HG03558 (cell line): ENCODE measurements around the gene MMEL1.
"Not testable (repeated sequence)": the region's sequence is repeated elsewhere in the genome, so short reads cannot be mapped to it uniquely, and the experiment has no call there.

Experiments
- ATAC-seq: cut with Tn5 transposase; IDR thresholded peaks from one replicate; pipeline ENCODE4 v1.9.1; 2021; ENCODE audit warnings: moderate number of reproducible peaks; ENCODE audit not compliant: unreplicated experiment; ENCODE audit errors: extremely low read depth

Gene MMEL1

DNA sequence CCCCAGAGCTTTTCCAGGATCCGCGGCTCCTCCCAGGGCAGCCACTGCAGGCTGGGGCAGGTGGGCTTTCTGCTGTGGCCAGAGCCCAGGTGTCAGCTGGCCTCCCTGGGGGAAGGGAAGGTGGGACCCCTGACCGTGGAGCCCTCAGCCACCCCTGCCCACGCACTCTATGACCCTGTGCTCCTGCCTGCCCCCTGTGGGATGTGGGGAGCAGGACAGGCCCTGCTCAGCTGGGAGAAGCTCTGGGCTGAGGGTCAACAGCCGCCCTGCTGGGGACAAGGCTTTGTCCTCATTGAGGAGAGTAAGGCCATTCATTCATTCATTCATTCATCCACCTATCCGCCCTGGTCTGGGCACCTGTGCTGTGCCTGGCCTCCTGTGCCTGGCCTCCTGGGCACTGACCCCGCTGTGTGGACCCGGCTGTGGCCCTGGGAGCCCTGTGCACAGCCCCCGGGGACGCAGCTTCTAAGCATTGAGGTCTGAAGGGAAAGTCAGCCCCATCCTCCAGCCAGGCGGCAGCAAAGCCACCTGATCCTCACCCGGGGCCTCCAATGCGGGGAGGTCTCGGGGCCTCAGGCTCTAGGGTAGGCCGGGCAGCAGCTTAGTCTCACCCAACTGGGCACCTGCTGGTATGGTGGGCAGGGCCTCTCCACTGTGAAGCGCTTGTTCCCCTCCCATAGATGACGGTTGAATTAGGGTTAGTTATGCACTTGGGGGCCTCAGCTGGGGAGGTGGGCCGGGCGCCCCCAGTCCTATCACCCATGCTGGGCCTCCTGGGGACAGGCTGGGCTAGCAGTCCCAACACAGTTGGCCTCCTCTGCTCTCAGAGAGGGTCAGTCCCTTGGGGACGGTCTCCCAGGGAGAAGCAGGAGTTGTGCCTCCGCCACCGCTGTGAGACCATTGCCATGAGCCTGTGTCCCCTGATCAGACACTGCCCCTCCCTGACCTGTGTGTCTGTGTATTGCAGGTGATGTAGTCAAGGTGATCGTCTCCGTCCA, 70.6 kb downstream of the MMEL1 start:
- no peak for ATAC-seq

DNA sequence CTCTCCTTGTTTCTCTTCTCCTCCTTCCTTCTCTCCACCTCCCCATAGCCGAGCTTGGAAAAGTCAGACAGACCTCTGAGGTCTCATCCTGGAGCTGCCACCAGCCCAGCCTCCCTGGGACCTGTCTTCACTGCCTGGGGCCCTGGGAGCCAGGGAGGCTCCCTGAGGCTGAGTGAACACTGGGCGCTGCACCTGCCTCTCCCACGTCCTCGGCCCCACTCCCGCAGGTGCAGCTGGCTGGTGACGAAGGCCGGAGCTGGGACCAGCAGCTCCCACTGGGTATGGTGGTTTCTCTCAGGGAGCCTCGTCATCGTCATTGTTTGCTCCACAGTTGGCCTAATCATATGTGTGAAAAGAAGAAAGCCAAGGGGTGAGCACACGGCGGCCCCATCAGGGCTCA, 71.4 kb downstream of the MMEL1 start:
- ATAC-seq, result no peak

DNA sequence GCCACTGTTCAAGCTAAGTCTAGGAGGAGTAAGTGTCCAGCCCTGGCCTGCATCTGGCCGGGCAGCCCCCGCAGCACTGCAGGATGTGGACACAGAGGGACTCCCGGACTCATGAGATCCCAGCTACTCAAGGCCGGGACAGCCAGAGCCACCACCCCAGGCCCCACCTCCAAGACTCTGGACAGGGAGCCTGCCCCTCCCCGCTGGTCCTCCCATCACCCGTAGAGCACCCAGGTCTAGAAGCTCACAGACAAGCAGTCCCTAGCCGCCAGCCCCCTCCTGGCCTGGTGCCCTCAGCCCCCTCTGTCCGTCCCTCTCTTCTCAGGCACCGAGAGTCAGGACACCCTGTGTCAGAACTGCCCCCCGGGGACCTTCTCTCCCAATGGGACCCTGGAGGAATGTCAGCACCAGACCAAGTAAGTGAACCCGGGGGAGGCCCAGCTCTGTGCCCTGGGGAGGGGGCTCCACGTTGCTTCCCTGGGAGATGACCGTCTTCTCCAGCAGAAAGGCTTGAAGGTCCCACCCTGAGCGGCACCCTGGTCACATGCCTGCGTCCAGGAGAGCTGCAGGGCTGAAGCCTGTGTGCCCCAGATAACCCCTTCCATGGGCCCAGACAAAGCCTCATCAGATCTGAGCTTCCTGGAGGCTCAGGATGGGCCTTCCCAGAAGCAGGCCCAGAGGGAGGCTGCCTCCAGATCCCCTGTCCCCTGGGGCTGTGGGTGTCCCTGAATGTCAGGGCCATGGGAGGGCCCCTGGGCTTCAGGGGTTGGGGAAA, 72.3 kb downstream of the MMEL1 start:
- no peak for ATAC-seq

DNA sequence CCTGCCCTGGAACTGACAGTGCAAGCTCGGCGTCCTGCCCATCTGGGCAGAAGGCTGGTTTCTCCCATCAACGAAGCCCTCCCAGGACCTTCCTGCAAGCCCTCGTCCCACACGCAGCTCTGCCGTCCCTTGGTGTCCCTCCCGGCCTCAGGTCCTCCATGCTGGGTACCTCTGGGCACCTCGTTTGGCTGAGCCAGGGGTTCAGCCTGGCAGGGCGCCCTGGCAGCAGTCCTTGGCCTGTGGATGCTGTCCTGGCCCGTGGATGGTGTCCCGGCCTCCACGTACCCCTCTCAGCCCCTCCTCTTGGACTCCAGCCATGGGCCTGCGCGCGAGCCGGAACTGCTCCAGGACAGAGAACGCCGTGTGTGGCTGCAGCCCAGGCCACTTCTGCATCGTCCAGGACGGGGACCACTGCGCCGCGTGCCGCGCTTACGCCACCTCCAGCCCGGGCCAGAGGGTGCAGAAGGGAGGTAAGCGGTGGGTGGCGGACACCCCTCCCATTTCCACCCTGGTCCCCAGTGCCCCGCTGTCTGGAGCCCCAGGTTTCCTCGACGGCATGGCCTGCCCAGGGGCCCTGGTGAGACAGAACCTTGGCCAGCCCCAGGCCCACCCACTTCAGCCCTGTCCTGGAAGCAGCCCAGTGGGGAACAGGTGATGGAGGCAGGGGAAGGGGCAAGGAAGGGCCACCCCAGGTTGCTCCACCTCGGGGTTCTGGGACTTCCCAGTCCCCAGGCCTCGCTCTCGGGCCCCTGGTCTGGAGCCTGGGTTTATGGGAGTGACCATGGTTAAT, 73.1 kb downstream of the MMEL1 start:
- no peak for ATAC-seq

DNA sequence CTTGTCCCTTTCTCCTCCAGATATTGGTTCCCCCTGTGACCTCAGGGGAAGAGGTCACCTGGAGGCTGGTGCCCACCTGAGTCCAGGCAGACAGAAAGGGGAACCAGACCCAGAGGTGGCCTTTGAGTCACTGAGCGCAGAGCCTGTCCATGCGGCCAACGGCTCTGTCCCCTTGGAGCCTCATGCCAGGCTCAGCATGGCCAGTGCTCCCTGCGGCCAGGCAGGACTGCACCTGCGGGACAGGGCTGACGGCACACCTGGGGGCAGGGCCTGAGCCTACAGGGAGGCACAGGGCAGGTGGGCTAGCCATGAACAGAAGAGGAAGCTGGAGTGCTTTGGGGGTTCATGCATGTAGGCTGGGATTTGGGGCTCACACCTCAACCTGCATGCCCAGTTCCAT, 74.0 kb downstream of the MMEL1 start:
- ATAC-seq, result no peak

DNA sequence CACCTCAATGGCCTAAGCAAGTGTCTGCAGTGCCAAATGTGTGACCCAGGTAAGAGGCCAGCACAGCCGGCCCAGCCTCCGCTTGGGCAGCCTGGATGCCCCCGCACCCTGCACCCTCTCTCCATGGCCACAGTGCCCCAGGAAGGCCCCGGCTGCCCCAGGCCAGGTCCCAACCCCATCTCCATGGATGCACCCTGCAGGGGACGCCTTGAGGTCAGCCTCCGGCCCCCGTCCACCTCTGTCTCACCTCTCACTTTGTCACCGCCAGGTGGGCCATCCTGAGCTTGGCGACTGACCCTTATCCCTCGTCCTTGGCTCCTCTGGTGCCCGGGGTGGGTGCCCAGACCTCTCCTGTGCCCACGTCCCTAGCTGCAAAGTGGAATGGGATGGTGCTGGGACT, 74.4 kb downstream of the MMEL1 start:
- ATAC-seq, result no peak

DNA sequence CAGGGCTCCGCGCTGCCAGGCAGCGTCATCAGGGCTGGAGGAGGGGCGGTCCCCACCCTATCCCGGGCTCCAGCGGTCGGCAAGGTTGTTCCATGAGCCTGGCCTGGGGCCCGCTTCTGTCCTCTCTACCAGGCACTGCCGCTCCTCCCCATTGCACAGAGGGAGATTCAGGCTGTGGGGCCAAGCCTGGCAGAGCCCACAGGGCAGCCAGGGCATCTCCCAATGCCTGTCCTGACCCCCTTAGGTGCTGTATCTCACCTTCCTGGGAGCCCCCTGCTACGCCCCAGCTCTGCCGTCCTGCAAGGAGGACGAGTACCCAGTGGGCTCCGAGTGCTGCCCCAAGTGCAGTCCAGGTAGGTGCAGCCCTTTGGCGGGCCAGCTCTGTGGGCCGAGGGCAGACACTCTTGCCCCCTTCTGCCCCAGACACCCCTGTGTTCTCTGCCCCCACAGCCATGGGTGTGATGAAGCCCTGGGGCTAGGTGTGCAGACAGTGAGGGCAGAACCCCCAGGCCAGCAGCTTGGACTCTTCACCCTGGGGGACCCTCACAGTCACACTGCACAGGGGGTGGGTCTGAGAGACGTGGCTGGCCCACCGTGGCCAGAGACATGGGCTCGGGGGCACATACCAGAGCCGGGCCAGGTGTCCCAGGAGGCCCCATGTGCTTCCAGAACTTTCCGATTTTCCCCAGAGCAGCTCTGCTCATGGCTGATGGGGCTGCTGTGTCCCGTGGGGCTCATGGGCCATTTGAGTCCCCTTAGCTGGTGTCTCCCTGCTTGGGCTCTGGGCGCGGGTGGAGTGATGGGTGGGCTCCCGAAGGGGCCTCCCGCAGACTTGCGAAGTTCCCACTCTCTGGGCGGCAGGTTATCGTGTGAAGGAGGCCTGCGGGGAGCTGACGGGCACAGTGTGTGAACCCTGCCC, 75.1 kb downstream of the MMEL1 start:
- no peak for ATAC-seq

DNA sequence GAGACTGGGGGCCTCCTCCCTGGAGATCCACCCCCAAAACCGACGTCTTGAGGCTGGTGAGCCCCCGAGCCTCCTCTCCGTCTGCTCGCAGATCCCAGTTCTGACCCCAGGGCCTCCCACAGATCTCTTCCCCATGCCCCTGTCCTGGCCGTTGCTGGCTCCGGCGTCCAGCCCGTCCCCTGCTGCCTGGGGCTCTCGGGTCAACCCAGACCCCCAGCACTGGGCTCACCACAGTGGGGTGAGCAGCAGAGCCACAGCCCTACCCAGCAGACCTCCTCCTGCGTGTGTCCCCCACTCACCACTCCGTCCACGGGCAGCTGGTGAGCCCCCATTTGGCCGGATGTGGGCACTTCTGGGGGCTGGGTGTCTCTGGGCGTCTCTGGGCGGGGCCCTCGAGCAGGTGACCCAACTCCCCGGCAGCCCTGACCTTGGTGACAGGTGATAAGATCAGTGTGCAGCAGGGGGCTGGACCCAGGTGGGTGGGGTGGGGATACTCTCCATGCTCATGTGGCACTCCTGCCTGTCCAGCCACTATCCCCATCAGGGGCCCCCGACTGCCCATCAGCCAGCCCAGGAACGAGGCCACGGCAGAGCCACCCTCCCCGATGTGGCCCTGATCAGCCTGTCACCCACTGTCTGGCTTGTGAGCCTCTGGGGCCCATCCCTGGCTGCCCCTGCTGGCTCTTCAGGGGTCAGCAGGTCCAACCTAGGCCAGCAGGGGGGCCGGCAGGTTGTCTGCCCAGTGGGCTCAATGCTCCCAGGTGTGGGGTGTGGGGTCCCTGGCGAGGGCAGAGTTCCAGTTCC, 75.9 kb downstream of the MMEL1 start:
- no peak for ATAC-seq

DNA sequence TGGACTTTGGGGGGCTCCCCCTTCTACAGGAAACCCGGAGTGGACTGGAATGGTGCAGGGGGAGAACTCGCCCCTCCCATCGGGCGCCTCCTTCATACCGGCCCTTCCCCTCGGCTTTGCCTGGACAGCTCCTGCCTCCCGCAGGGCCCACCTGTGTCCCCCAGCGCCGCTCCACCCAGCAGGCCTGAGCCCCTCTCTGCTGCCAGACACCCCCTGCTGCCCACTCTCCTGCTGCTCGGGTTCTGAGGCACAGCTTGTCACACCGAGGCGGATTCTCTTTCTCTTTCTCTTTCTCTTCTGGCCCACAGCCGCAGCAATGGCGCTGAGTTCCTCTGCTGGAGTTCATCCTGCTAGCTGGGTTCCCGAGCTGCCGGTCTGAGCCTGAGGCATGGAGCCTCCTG, 76.5 kb downstream of the MMEL1 start, which contains the start of gene TNFRSF14:
Gene TNFRSF14, plus strand, starts transcription at position 95 of the 401 bp plus-strand sequence. Its CDS starts 294 bp downstream, at position 389.
- no peak for ATAC-seq

DNA sequence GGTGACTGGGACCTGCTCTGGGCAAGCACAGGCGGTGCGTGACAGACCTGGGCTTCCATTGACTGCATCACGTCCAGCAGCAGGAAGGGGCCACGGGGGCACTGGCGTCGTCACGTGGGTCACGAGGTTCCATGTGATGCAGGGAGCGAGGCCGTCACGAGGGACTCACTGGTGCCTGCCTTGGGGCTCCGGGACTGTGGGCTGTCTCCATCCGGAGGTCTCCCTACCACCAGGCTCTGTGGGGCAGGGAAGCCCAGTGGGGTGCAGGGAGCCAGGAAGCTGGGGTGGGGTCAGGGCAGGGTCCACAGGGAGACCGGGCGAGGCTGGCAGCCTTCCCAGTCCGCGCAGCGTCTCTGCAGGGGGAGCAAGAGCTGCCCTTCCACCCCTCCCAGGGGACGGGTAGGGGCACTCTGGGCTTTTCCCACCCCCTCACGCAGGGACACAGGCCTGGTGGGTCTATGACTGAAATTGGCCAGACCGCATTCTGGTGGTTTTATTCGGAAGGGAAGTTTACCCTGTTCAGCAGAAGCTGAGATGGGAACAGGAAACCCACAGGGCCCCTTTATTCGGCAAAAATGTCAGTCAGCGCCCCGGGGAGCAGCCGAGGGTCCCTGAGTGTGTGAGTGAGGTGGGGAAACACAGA, 77.1 kb downstream of the MMEL1 start:
- no peak for ATAC-seq

DNA sequence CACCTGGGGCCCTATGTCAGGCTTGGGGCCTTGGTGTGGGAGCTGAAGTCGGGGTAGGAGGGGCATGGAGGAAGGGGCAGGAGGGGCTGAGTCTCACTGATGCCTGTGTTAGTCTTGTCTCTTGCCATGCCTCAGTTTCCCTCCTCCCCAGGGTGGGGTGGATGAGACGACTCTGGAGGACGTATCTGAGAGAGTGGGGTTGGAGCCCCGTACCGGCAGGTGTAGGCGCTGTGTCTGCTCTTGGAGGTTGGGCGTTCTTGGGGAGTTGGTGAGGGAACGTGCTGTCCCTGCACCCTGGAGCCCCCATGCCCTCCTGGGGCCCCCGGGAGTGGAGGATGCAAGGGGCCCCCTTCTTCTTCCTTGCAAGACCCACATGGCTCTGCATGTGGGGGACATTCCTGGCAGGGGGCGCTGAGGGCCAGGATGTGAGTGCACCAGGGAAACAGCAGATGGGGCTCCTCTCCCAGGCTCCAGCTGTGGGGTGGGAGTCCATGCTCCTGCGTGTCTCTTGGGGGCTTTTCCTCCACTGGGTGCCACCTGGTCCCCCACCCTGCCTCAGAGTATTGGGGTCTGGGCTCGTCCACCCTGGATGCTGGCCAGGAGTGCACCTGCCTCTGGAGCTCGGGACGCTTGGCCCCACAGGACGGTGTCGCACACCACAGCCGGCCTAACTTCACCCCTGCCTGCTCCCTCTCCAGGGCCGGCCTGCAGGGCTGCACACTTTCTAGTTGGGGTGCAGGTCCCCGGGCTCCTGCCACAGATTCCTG, 78.0 kb downstream of the MMEL1 start:
- ATAC-seq, result no peak

DNA sequence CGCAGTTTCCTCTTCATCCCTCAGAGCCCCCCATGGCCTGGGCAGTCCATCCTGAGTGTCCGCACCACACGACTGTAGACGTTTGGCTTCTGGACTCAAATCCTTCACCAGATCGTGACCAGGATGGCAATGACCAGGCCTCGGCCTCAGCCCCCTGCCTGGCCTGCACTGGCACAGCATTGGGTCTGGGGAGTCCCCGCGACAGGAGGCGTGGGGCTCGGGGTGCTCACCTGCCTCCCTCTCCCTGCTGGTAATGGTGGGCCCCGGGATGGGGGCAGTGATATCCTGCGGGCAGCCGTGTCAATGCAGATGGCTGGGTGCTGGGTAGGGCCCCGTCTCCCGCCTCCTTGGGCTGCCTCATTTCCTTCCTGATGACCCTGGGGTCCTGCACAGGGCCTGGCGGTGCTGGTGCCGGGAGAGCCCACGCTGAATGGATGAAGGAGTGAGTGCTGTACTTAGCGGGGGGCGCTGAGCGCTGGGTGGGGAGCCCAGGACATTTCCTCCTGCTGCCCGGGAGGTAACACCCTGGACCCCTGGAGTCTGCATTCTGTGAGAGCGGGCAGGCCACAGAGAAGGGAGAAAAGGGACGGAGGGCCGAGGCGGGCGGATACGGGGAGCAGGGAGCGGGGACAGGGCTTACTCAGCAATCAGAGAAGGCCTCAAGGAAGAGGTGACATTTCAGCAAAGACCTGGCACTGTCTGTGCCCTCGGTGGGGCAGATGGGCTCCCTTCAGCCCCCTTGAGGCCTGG, 78.8 kb downstream of the MMEL1 start:
- ATAC-seq, result no peak

DNA sequence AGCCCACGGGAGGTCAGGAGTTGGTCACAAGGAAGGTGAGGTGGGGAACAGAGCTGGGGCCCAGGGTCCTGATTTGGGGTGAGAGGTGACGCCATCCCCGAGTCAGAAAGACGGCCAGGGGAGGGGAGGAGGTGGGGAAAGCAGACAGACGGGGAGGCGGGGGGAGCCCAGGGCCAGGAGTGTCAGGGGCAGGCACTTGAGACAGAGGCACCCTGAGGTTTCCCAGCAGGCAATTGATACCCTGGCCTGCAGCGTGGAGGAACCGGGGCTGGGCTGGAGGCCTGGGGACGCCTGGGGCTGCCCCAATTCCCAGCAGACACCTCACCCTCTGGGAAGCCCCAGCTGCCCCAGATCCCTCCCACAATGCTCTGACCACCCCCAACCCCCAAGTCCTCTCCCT, 79.7 kb downstream of the MMEL1 start:
- not testable (repeated sequence) for ATAC-seq

DNA sequence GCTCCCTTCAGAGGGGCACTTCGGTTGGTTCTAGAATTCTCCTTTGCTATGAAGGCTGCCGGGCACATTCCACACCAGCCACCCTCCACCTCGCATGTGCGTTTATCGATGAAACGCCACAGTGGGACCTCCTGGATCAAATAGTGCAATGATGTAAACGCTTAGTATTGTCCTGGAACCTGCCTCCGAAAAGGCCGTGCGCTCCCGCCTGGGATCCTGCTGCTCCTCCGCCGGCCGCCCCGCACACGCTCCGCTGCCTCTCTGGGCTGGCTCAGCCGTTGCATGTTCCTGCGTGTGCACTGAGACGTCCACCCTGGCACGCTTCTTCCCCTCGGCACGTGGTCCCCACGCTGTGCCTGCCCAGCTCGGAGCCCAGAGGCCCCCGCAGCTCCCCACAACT, 80.6 kb downstream of the MMEL1 start:
- no peak for ATAC-seq

DNA sequence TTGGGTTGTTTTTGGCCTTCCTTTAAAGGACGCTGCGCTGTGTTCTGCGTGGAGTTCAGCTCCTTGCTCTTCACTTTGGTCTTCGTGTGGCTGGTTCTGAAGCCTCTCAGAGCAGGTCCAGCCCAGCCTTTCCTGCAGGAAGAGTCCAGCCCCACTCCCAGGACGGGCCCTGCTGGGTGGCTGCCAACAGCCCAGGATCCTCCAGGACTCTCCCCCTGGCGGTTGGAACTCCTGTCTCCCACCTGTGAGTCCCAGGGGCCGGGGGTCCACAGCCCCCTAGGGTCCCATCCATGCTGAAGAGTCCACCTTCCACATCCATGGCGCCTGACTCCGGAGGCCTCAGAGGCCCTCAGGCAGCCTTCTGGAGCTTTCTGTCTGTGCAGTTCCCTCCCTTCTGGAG, 81.3 kb downstream of the MMEL1 start:
- ATAC-seq, result not testable (repeated sequence)

DNA sequence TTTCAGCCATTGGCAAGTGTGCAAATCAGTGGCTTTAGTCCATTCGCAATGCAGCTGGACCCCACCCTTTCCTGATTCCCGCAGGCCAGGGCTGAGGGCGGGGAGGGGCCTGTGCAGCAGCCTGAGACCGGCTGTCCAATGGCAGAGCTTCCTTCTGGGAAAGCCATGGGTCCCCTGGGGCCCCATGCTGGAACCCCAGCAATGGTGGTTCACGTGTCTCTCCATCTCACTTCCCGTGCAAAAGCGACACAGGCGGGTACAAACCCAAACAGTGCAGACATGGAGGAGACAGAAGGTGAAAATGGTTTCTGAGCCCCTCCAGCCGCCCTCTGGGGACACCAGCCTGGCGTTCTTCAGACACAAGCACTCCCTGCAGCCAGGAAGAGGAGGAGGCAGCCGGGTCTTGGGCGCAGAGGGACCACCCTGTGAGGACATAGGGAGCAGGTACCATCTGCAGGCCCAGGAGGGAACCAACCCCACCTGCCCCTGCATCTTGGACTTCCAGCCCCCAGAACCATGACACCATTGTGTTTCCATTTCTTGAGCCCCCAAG, 82.4 kb downstream of the MMEL1 start:
- not testable (repeated sequence) for ATAC-seq
